ENCODE measurements around the gene CLDN11.

Gene CLDN11

DNA sequence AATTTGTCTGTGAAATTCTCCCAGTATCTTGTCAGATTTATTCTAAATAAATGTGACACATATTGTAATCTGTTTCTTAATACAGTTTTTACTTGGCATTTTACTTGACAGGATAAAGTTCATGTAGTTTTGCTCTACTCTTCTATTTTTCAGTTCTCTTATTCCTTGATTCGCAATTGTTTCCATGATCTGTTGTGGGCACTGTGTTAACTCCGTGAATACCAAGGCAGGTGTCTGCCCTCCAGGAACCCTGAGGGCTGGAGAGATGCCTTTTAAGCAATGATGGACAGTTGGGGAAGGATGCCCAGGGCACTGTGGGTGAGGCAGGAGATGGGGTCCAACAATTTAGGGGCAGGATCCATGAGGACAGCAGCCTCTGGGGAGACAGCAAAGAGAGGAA is 3.1 kb downstream of the CLDN11 start:
- Histone ChIP-seq H3K23ac (ENCODE audit: low read length) (no peak overlapping the region), H3K79me1 (ENCODE audit: low read length) (peaks cover 4% of the 10 kb centered on the region), H3K9ac (ENCODE audit: low read length) (peak overlapping the region; percentile 27), H3K56ac (ENCODE audit: low read length) (peak overlapping the region; percentile 40), H3K79me2 (ENCODE audit: control insufficient read depth, insufficient read depth, low read length) (peaks cover 3% of the 10 kb centered on the region), H3K4me3 (ENCODE audit: low read length) (no peak overlapping the region), H3K18ac (ENCODE audit: low read length) (no peak overlapping the region), H3K4me2 (ENCODE audit: low read length) (peak overlapping the region; percentile 4), H2BK5ac (ENCODE audit: low read length) (no peak overlapping the region), H3K36me3 (ENCODE audit: control insufficient read depth, insufficient read depth, low read length) (peaks cover 6% of the 10 kb centered on the region), H3K27me3 (ENCODE audit: insufficient read depth, low read length, poor library complexity) (no peaks in the 10 kb centered on the region), H3K4ac (ENCODE audit: low read depth, low read length) (no peak overlapping the region), H3K27ac (ENCODE audit: low read depth, low read length) (no peak overlapping the region), H4K8ac (ENCODE audit: low read depth, low read length) (no peak overlapping the region), H2BK120ac (ENCODE audit: low read depth, low read length) (no peak overlapping the region), H2AK5ac (ENCODE audit: low read length) (peak overlapping the region; percentile 85), H2BK15ac (replicated peaks; ENCODE audit: low read depth) (no peak overlapping the region), H4K5ac (ENCODE audit: low read length) (no peak overlapping the region), H3K4me1 (ENCODE audit: control insufficient read depth, low read depth, low read length) (peaks cover 17% of the 10 kb centered on the region)
- WGBS (ENCODE audit: extremely low coverage, insufficient coverage, low lambda C conversion rate) = no CpG with 5 or more reads among the region's 2 CpGs
- no peak for DNase-seq

DNA sequence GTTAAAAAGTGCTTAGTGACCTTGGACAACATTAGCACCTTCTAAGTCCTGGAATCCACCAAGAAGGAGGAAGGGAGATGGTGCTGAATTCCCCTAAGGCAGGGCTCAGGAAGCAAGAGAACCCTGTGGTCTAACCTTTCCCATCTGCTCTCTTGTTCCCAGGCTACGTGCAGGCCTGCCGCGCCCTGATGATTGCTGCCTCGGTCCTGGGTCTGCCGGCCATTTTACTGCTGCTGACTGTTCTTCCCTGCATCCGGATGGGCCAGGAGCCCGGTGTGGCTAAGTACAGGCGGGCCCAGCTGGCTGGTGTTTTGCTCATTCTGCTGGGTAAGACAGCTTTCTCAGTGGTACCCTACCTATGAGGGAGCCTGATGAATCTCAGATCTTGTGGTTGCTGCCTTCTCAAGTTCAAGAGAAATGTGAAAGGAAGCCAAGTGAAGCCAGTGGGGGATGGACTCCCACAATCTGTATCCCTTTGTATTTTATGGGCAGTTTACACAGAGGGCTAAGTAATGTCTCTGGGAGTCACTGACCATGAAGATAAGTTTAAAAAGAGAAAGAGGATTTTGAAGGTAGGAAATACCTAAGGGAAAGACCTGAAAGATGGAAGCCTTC is 4.4 kb downstream of the CLDN11 start:
- H3K23ac ChIP-seq (ENCODE audit: low read length) = no peak overlapping the region
- H3K36me3 ChIP-seq (ENCODE audit: control insufficient read depth, insufficient read depth, low read length) = peaks cover 6% of the 10 kb centered on the region
- no peak overlapping the region for H3K4me3 ChIP-seq (ENCODE audit: low read length)
- H3K4me2 ChIP-seq (ENCODE audit: low read length) = no peak overlapping the region
- H2BK5ac ChIP-seq (ENCODE audit: low read length) = no peak overlapping the region
- H3K4ac ChIP-seq (ENCODE audit: low read depth, low read length) = no peak overlapping the region
- no peaks in the 10 kb centered on the region for H3K27me3 ChIP-seq (ENCODE audit: insufficient read depth, low read length, poor library complexity)
- peaks cover 4% of the 10 kb centered on the region for H3K79me1 ChIP-seq (ENCODE audit: low read length)
- H2BK15ac ChIP-seq (replicated peaks; ENCODE audit: low read depth) = no peak overlapping the region
- peaks cover 3% of the 10 kb centered on the region for H3K79me2 ChIP-seq (ENCODE audit: control insufficient read depth, insufficient read depth, low read length)
- H3K18ac ChIP-seq (ENCODE audit: low read length) = no peak overlapping the region
- peak overlapping the region; percentile 49 for H2AK5ac ChIP-seq (ENCODE audit: low read length)
- H3K4me1 ChIP-seq (ENCODE audit: control insufficient read depth, low read depth, low read length) = peaks cover 9% of the 10 kb centered on the region
- H4K5ac ChIP-seq (ENCODE audit: low read length) = no peak overlapping the region
- DNase-seq = no peak
- no peak overlapping the region for H2BK120ac ChIP-seq (ENCODE audit: low read depth, low read length)
- no peak overlapping the region for H4K8ac ChIP-seq (ENCODE audit: low read depth, low read length)
- no CpG with 5 or more reads among the region's 8 CpGs for WGBS (ENCODE audit: extremely low coverage, insufficient coverage, low lambda C conversion rate)
- H3K9ac ChIP-seq (ENCODE audit: low read length) = no peak overlapping the region
- H3K27ac ChIP-seq (ENCODE audit: low read depth, low read length) = no peak overlapping the region
- no peak overlapping the region for H3K56ac ChIP-seq (ENCODE audit: low read length)

DNA sequence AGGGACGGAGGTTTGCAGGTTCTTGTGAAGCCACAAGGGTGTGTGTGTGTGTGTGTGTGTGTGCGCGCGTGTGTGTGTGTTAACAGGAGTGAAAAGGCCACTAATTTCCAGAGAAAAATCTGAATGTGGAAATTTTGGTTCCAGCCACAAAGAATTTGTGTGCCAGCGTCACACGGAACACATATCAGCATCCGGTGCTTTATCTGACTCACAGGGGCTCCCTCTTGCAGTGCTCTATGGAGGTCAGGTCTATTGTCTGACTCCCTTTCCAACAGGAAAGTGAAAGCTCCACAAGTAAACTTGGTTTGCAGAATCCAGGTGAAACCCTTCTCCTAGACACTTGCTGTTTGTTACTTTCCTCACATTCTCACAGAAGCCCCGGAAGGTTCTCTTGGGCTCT is 6.2 kb downstream of the CLDN11 start:
- no peak overlapping the region for H2BK120ac ChIP-seq (ENCODE audit: low read depth, low read length)
- H2BK15ac ChIP-seq (replicated peaks; ENCODE audit: low read depth) = no peak overlapping the region
- H3K56ac ChIP-seq (ENCODE audit: low read length) = no peak overlapping the region
- no peak overlapping the region for H3K9ac ChIP-seq (ENCODE audit: low read length)
- H3K27me3 ChIP-seq (ENCODE audit: insufficient read depth, low read length, poor library complexity) = no peaks in the 10 kb centered on the region
- H3K4me1 ChIP-seq (ENCODE audit: control insufficient read depth, low read depth, low read length) = peaks cover 7% of the 10 kb centered on the region
- no peak overlapping the region for H4K8ac ChIP-seq (ENCODE audit: low read depth, low read length)
- H3K79me2 ChIP-seq (ENCODE audit: control insufficient read depth, insufficient read depth, low read length) = peaks cover 3% of the 10 kb centered on the region
- no peak overlapping the region for H4K5ac ChIP-seq (ENCODE audit: low read length)
- no peak overlapping the region for H3K4ac ChIP-seq (ENCODE audit: low read depth, low read length)
- H3K79me1 ChIP-seq (ENCODE audit: low read length) = peaks cover 4% of the 10 kb centered on the region
- H3K4me2 ChIP-seq (ENCODE audit: low read length) = no peak overlapping the region
- H2BK5ac ChIP-seq (ENCODE audit: low read length) = no peak overlapping the region
- peaks cover 6% of the 10 kb centered on the region for H3K36me3 ChIP-seq (ENCODE audit: control insufficient read depth, insufficient read depth, low read length)
- H3K4me3 ChIP-seq (ENCODE audit: low read length) = no peak overlapping the region
- no peak for DNase-seq
- H3K23ac ChIP-seq (ENCODE audit: low read length) = no peak overlapping the region
- no peak overlapping the region for H3K18ac ChIP-seq (ENCODE audit: low read length)
- no CpG with 5 or more reads among the region's 8 CpGs for WGBS (ENCODE audit: extremely low coverage, insufficient coverage, low lambda C conversion rate)
- no peak overlapping the region for H3K27ac ChIP-seq (ENCODE audit: low read depth, low read length)
- H2AK5ac ChIP-seq (ENCODE audit: low read length) = no peak overlapping the region

DNA sequence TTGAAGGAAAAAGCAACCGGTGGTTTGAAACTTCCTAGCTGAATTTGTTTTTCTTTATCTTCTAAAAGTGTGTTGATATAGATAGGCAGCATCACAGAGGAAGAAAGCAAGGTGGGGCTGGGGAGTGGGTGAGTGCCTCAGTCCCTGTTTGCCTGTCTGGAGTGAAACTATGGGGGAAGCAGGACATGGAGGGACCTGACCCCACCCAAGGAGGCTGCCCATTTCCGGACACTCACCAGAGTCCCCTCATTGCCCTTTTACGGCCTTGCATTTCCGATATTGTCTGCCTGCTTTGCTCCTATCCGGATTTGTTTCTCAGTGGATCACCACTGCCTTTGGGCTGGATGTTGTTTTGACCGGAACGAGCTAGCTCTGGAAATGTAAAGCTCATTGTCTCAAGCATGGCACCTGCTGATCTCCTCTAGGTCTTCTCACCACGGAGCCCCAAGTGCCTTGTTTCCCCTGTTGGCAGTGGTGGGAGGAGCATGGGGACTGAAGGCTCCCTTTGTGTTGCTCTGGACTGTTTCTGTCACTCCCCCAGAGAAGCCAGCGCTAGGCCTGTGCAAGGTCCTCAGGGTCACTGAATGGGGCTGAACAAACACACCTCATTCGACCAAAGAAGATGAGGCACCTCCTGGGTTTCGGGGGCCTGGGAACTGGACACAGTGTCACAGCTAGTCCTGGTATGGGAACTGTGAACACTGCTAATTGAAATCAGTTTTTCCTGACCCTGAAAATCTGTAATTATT is 7.0 kb downstream of the CLDN11 start:
- H2BK5ac ChIP-seq (ENCODE audit: low read length) = no peak overlapping the region
- H3K36me3 ChIP-seq (ENCODE audit: control insufficient read depth, insufficient read depth, low read length) = peaks cover 6% of the 10 kb centered on the region
- no CpG with 5 or more reads among the region's 11 CpGs for WGBS (ENCODE audit: extremely low coverage, insufficient coverage, low lambda C conversion rate)
- no peak overlapping the region for H2BK15ac ChIP-seq (replicated peaks; ENCODE audit: low read depth)
- H4K5ac ChIP-seq (ENCODE audit: low read length) = no peak overlapping the region
- no peak overlapping the region for H3K4me3 ChIP-seq (ENCODE audit: low read length)
- H3K4me2 ChIP-seq (ENCODE audit: low read length) = no peak overlapping the region
- H3K27ac ChIP-seq (ENCODE audit: low read depth, low read length) = peak overlapping the region; percentile 16
- H4K8ac ChIP-seq (ENCODE audit: low read depth, low read length) = no peak overlapping the region
- H2AK5ac ChIP-seq (ENCODE audit: low read length) = no peak overlapping the region
- no peak overlapping the region for H3K23ac ChIP-seq (ENCODE audit: low read length)
- H3K4me1 ChIP-seq (ENCODE audit: control insufficient read depth, low read depth, low read length) = peaks cover 4% of the 10 kb centered on the region
- H3K18ac ChIP-seq (ENCODE audit: low read length) = no peak overlapping the region
- H2BK120ac ChIP-seq (ENCODE audit: low read depth, low read length) = no peak overlapping the region
- peaks cover 2% of the 10 kb centered on the region for H3K79me1 ChIP-seq (ENCODE audit: low read length)
- H3K27me3 ChIP-seq (ENCODE audit: insufficient read depth, low read length, poor library complexity) = no peaks in the 10 kb centered on the region
- H3K9ac ChIP-seq (ENCODE audit: low read length) = no peak overlapping the region
- peak overlapping the region; percentile 5 for H3K56ac ChIP-seq (ENCODE audit: low read length)
- peak; percentile 53 for DNase-seq
- peaks cover 3% of the 10 kb centered on the region for H3K79me2 ChIP-seq (ENCODE audit: control insufficient read depth, insufficient read depth, low read length)
- no peak overlapping the region for H3K4ac ChIP-seq (ENCODE audit: low read depth, low read length)

DNA sequence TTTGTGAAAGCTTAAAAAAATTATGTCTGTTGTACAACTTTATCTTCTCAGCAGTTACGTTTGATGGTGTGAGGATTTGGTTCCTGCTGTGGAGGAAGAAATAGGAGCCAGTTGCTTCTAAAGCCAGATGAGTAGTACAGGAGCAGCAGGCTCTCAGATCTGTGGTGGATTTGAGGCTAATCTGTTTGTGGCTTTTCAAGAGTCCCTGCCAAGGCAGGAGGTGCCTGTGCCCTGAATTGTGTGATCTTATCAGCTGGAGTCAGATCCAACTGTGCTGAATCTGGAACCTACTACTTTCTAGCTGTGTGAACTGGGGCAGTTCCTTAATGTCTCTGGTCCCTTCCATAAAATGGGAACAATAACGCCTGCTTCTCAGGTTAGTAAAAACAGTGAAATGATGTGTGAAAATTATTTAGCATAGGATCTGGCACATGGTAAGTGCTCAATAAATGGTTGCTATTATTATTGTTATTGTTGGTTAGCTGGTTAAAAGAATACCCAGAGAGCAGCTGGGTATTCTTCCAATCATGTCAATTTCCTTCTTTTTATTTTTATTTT is 7.7 kb downstream of the CLDN11 start:
- H3K27me3 ChIP-seq (ENCODE audit: insufficient read depth, low read length, poor library complexity) = no peaks in the 10 kb centered on the region
- H3K23ac ChIP-seq (ENCODE audit: low read length) = no peak overlapping the region
- no peak overlapping the region for H3K4me2 ChIP-seq (ENCODE audit: low read length)
- peaks cover 4% of the 10 kb centered on the region for H3K4me1 ChIP-seq (ENCODE audit: control insufficient read depth, low read depth, low read length)
- H3K36me3 ChIP-seq (ENCODE audit: control insufficient read depth, insufficient read depth, low read length) = peaks cover 6% of the 10 kb centered on the region
- no CpG with 5 or more reads among the region's 2 CpGs for WGBS (ENCODE audit: extremely low coverage, insufficient coverage, low lambda C conversion rate)
- H4K8ac ChIP-seq (ENCODE audit: low read depth, low read length) = no peak overlapping the region
- no peak overlapping the region for H3K27ac ChIP-seq (ENCODE audit: low read depth, low read length)
- H3K79me1 ChIP-seq (ENCODE audit: low read length) = peaks cover 2% of the 10 kb centered on the region
- no peak overlapping the region for H2AK5ac ChIP-seq (ENCODE audit: low read length)
- no peak overlapping the region for H2BK15ac ChIP-seq (replicated peaks; ENCODE audit: low read depth)
- H2BK120ac ChIP-seq (ENCODE audit: low read depth, low read length) = no peak overlapping the region
- no peak overlapping the region for H3K56ac ChIP-seq (ENCODE audit: low read length)
- H2BK5ac ChIP-seq (ENCODE audit: low read length) = no peak overlapping the region
- H3K4ac ChIP-seq (ENCODE audit: low read depth, low read length) = no peak overlapping the region
- H3K79me2 ChIP-seq (ENCODE audit: control insufficient read depth, insufficient read depth, low read length) = peaks cover 3% of the 10 kb centered on the region
- H4K5ac ChIP-seq (ENCODE audit: low read length) = no peak overlapping the region
- peak; percentile 71 for DNase-seq
- H3K18ac ChIP-seq (ENCODE audit: low read length) = no peak overlapping the region
- no peak overlapping the region for H3K4me3 ChIP-seq (ENCODE audit: low read length)
- no peak overlapping the region for H3K9ac ChIP-seq (ENCODE audit: low read length)
